Loucy (cell line): ENCODE measurements around the gene SLX9.

Experiments
- H2AFZ ChIP-seq: fragments of 200-600 bp; sonication (generic); 2 replicates; pipeline ENCODE4 v1.6.0; 2016; ENCODE audit warnings: antibody characterized with exemption, mild to moderate bottlenecking, low read length, moderate library complexity
- H3F3A ChIP-seq: fragments of 200-600 bp; 2 replicates; pipeline ENCODE4 v1.6.0; 2016; ENCODE audit warnings: antibody characterized with exemption, low read depth, mild to moderate bottlenecking
- H3K27me3 ChIP-seq: fragments of 200-600 bp; sonication (generic); 2 replicates; pipeline ENCODE4 v1.6.1; 2014; ENCODE audit warnings: low read length, mild to moderate bottlenecking; ENCODE audit not compliant: insufficient read depth, poor library complexity, severe bottlenecking
- H3K36me3 ChIP-seq: fragments of 200-600 bp; sonication (generic); 2 replicates; pipeline ENCODE4 v1.6.1; 2016; ENCODE audit warnings: low read length; ENCODE audit not compliant: insufficient read depth
- H3K4me1 ChIP-seq: fragments of 200-600 bp; sonication (generic); 2 replicates; pipeline ENCODE4 v1.5.1; 2014; ENCODE audit warnings: low read length, mild to moderate bottlenecking; ENCODE audit not compliant: insufficient read depth, poor library complexity, severe bottlenecking
- H3K4me2 ChIP-seq: fragments of 200-600 bp; sonication (generic); 2 replicates; pipeline ENCODE4 v1.6.0; 2014; ENCODE audit warnings: antibody characterized with exemption, low read length, low read depth, mild to moderate bottlenecking; ENCODE audit not compliant: poor library complexity, severe bottlenecking
- H3K4me3 ChIP-seq: fragments of 200-600 bp; sonication (generic); 2 replicates; pipeline ENCODE4 v1.5.1; 2014; ENCODE audit warnings: low read length, mild to moderate bottlenecking, mixed read lengths; ENCODE audit not compliant: poor library complexity, severe bottlenecking
- H3K79me2 ChIP-seq: fragments of 200-600 bp; sonication (generic); 2 replicates; pipeline ENCODE4 v1.6.1; 2014; ENCODE audit warnings: low read length; ENCODE audit not compliant: insufficient read depth
- H3K9ac ChIP-seq: fragments of 200-600 bp; sonication (generic); 2 replicates; pipeline ENCODE4 v1.6.0; 2014; ENCODE audit warnings: mild to moderate bottlenecking, low read depth, low read length, moderate library complexity; ENCODE audit not compliant: poor library complexity, severe bottlenecking
- H3K9me2 ChIP-seq: fragments of 200-600 bp; sonication (generic); replicated peaks from 2 replicates; pipeline ENCODE4 v1.6.1; 2016; ENCODE audit warnings: low read depth, low read length, mixed read lengths
- H3K9me3 ChIP-seq: fragments of 200-600 bp; sonication (generic); 2 replicates; pipeline ENCODE4 v1.6.1; 2014; ENCODE audit warnings: mild to moderate bottlenecking, antibody characterized with exemption, low read length, low read depth; ENCODE audit not compliant: insufficient read depth
- H4K20me1 ChIP-seq: fragments of 200-600 bp; sonication (generic); 2 replicates; pipeline ENCODE4 v1.6.0; 2014; ENCODE audit warnings: antibody characterized with exemption, low read length, mild to moderate bottlenecking; ENCODE audit not compliant: insufficient read depth, poor library complexity, severe bottlenecking
- EZH2phosphoT487 ChIP-seq: fragments of 200-600 bp; IDR thresholded peaks from 2 replicates; pipeline ENCODE4 v1.6.1; 2018; ENCODE audit warnings: antibody characterized with exemption, mild to moderate bottlenecking, moderate library complexity, borderline replicate concordance
- TF ChIP-seq, protein P1 (sequence below): fragments of 200-600 bp; sonication (generic); conservative IDR thresholded peaks from 2 replicates; pipeline ENCODE4 v1.5.1; 2014; ENCODE audit warnings: mild to moderate bottlenecking, antibody characterized with exemption, low read length

Gene SLX9

GRCh38 chr21:44970766-44971671, 31.2 kb downstream of the SLX9 start:
- peak overlapping the region; percentile 72 for H3K4me3 ChIP-seq
- H3K4me1 ChIP-seq: peaks cover 63% of the 10 kb centered on the region
- no peak overlapping the region for H2AFZ ChIP-seq
- H4K20me1 ChIP-seq: no peaks in the 10 kb centered on the region
- peaks cover 7% of the 10 kb centered on the region; the same call in 1 of the 2 replicates for H3K36me3 ChIP-seq
- H3F3A ChIP-seq: peaks cover 8% of the 10 kb centered on the region
- H3K4me2 ChIP-seq: peak overlapping the region; percentile 90
- no peaks in the 10 kb centered on the region for H3K27me3 ChIP-seq
- H3K9ac ChIP-seq: peak overlapping the region; percentile 76
- H3K9me2 ChIP-seq: no peaks in the 10 kb centered on the region
- H3K9me3 ChIP-seq: no peaks in the 10 kb centered on the region
- TF ChIP-seq, protein P1, sequence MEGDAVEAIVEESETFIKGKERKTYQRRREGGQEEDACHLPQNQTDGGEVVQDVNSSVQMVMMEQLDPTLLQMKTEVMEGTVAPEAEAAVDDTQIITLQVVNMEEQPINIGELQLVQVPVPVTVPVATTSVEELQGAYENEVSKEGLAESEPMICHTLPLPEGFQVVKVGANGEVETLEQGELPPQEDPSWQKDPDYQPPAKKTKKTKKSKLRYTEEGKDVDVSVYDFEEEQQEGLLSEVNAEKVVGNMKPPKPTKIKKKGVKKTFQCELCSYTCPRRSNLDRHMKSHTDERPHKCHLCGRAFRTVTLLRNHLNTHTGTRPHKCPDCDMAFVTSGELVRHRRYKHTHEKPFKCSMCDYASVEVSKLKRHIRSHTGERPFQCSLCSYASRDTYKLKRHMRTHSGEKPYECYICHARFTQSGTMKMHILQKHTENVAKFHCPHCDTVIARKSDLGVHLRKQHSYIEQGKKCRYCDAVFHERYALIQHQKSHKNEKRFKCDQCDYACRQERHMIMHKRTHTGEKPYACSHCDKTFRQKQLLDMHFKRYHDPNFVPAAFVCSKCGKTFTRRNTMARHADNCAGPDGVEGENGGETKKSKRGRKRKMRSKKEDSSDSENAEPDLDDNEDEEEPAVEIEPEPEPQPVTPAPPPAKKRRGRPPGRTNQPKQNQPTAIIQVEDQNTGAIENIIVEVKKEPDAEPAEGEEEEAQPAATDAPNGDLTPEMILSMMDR: no peak
- no peak for TF ChIP-seq EZH2phosphoT487
- peaks cover 33% of the 10 kb centered on the region; the same call in 1 of the 2 replicates for H3K79me2 ChIP-seq

DNA sequence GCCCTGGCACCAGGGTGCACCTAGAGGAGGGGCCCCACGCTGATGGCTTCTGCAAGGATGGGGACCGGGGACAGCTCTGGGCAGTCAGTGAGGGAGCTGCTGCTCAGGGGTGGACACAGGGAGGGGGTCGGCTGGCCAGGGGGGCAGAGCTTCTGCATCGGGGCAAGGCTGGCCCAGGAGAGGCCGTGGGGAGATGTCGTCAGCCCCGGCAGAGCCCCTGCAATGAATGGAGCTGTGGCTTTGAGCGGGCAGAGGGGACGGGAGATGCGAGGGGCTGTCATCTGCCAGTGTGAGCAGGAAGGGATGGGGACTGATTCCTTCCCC, 31.8 kb downstream of the SLX9 start:
- peaks cover 8% of the 10 kb centered on the region for H3F3A ChIP-seq
- TF ChIP-seq EZH2phosphoT487: no peak
- TF ChIP-seq, protein P1: no peak
- peaks cover 57% of the 10 kb centered on the region for H3K4me1 ChIP-seq

DNA sequence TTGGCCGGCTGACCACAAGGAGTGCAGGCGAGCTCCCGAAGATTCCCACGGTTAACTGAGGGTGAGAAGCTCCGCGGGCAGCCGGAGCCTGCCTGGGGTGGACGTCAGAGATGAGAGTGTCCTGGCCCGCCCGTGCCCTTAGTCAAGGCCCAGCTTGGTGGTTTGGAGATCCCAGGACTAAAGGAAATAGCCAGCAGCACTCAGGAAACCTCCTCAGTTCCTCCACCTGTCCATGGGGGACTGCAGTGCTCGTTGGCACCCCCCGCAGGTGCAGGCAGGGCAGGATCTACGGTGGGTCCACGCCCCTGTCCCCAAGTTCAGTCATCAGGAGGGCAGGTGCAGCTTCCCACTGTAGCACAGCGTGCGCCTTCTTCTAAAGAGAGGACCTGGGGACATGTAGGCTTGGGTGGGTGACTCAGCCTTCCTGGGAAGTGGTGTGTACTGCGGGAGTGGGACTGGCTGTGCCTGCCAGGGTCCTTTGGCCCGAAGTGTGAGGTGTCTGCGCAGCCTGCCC, 32.5 kb downstream of the SLX9 start:
- H3K4me1 ChIP-seq: peaks cover 50% of the 10 kb centered on the region
- TF ChIP-seq, protein P1: peak; percentile 56
- TF ChIP-seq EZH2phosphoT487: no peak
- no peak overlapping the region for H3K9ac ChIP-seq
- H3K79me2 ChIP-seq: peaks cover 20% of the 10 kb centered on the region; the same call in 1 of the 2 replicates
- H3K27me3 ChIP-seq: no peaks in the 10 kb centered on the region
- no peak overlapping the region for H3K4me2 ChIP-seq
- H3K36me3 ChIP-seq: peaks cover 11% of the 10 kb centered on the region; the same call in 1 of the 2 replicates
- H3K4me3 ChIP-seq: no peak overlapping the region
- H3K9me3 ChIP-seq: no peaks in the 10 kb centered on the region
- H3K9me2 ChIP-seq: no peaks in the 10 kb centered on the region
- no peak overlapping the region for H2AFZ ChIP-seq
- H3F3A ChIP-seq: peaks cover 8% of the 10 kb centered on the region
- no peaks in the 10 kb centered on the region for H4K20me1 ChIP-seq

More for the DNA sequence above, 31.8 kb downstream of the SLX9 start:
- no peaks in the 10 kb centered on the region for H3K9me3 ChIP-seq
- no peak overlapping the region for H2AFZ ChIP-seq
- H3K4me2 ChIP-seq: no peak overlapping the region
- H3K79me2 ChIP-seq: peaks cover 27% of the 10 kb centered on the region; the same call in 1 of the 2 replicates
- H4K20me1 ChIP-seq: no peaks in the 10 kb centered on the region
- no peaks in the 10 kb centered on the region for H3K9me2 ChIP-seq
- H3K9ac ChIP-seq: no peak overlapping the region
- peaks cover 7% of the 10 kb centered on the region; the same call in 1 of the 2 replicates for H3K36me3 ChIP-seq
- H3K4me3 ChIP-seq: no peak overlapping the region
- no peaks in the 10 kb centered on the region for H3K27me3 ChIP-seq
